ENCODE results near the gene SDC1.

- TF ChIP-seq POLR2A (IDR thresholded peaks at IDR 0.05), result peak in 1 of 4 donors; percentile 24
- TF ChIP-seq CTCF (IDR thresholded peaks at IDR 0.05), result no peak
- TF ChIP-seq EP300 (IDR thresholded peaks at IDR 0.05), result peak in 2 of 4 donors; percentile 27 to 81
These were observed 28.2 kb downstream of the SDC1 start for GRCh38 chr2:20196657-20197161.

Data from upper lobe of left lung (tissue), 4 donors.